Stomach smooth muscle (tissue), 2 donors: ENCODE results near the gene SLC34A3.

Experiments
- H3K27ac ChIP-seq: one replicate; pipeline ENCODE4 v1.7.0; 2013; ENCODE audit warnings: mild to moderate bottlenecking, low read length, inconsistent platforms
- H3K27me3 ChIP-seq, 2 donors: one replicate each; pipeline ENCODE4 v1.7.0; 2013; ENCODE audit warnings: low read length in 2 of 2; ENCODE audit not compliant: insufficient read depth in 2 of 2, control insufficient read depth in 1 of 2
- H3K36me3 ChIP-seq, 2 donors: one replicate each; pipeline ENCODE4 v1.7.0; 2013; ENCODE audit warnings: low read length in 2 of 2; ENCODE audit not compliant: control insufficient read depth in 2 of 2, insufficient read depth in 2 of 2
- H3K4me1 ChIP-seq: one replicate; pipeline ENCODE4 v1.7.0; 2013; ENCODE audit warnings: low read length; ENCODE audit not compliant: control insufficient read depth, insufficient read depth
- H3K4me3 ChIP-seq, 2 donors: one replicate each; pipeline ENCODE4 v1.7.0; 2013; ENCODE audit warnings: low read length in 2 of 2
- H3K9ac ChIP-seq, 2 donors: one replicate each; pipeline ENCODE4 v1.7.0; 2013; ENCODE audit warnings: low read length in 2 of 2, mild to moderate bottlenecking in 1 of 2
- H3K9me3 ChIP-seq, 2 donors: one replicate each; pipeline ENCODE4 v1.7.0; 2013; ENCODE audit warnings: low read length in 2 of 2; ENCODE audit not compliant: control insufficient read depth in 2 of 2
- donor health status: healthy.
- donor health status: Pancreatic carcinoma.

SLC34A3 gene

GRCh38 chr9:137189297-137190295 lies 41.1 kb upstream of the SLC34A3 start:
- peak overlapping the region; percentile 96 to 98 for H3K4me3 ChIP-seq
- H3K27ac ChIP-seq, result peak overlapping the region; percentile 84
- H3K9ac ChIP-seq, result peak overlapping the region; percentile 81 to 89
- H3K36me3 ChIP-seq, result peaks cover 13 to 18% of the 10 kb centered on the region in 2 donors
- no peaks in the 10 kb centered on the region for H3K9me3 ChIP-seq
- no peaks in the 10 kb centered on the region for H3K27me3 ChIP-seq
- H3K4me1 ChIP-seq, result peaks cover 55% of the 10 kb centered on the region

GRCh38 chr9:137190315-137190856 lies 40.3 kb upstream of the SLC34A3 start:
- H3K27ac ChIP-seq, result no peak overlapping the region
- peaks cover 13 to 15% of the 10 kb centered on the region in 2 donors for H3K36me3 ChIP-seq
- H3K9me3 ChIP-seq, result no peaks in the 10 kb centered on the region
- no peak overlapping the region for H3K4me3 ChIP-seq
- H3K9ac ChIP-seq, result peak overlapping the region in 1 of 2 donors; percentile 36
- H3K27me3 ChIP-seq, result no peaks in the 10 kb centered on the region
- peaks cover 53% of the 10 kb centered on the region for H3K4me1 ChIP-seq

DNA sequence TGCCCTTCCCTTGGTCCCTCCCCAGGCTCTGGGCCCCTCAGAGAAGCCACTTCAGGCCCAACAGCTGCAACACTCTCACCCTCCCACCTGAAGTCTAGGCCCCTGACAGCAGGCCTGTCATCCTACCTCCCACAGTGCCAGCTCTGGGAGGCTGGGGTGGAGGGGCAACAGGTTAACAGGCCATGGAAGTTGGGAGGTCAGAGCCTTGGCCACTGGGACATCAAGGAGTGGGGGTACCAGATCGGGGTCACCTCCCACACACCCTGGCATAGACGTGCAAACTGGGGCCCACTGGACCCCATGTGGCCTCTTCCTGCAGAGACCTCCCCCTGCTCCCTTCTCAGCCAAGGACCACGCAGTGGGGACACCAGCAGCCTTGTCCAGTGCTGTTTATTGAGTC lies 39.5 kb upstream of the SLC34A3 start:
- no peak overlapping the region for H3K27ac ChIP-seq
- peaks cover 46% of the 10 kb centered on the region for H3K4me1 ChIP-seq

GRCh38 chr9:137191691-137192447 lies 38.8 kb upstream of the SLC34A3 start:
- H3K36me3 ChIP-seq, result peaks cover 6 to 7% of the 10 kb centered on the region in 2 donors
- H3K27ac ChIP-seq, result no peak overlapping the region
- peaks cover 40% of the 10 kb centered on the region for H3K4me1 ChIP-seq
- H3K27me3 ChIP-seq, result no peaks in the 10 kb centered on the region
- no peak overlapping the region for H3K4me3 ChIP-seq
- no peak overlapping the region for H3K9ac ChIP-seq
- H3K9me3 ChIP-seq, result no peaks in the 10 kb centered on the region

More for the DNA sequence above, 39.5 kb upstream of the SLC34A3 start:
- Histone ChIP-seq H3K27me3 (no peaks in the 10 kb centered on the region), H3K36me3 (peaks cover 8 to 9% of the 10 kb centered on the region in 2 donors), H3K9ac (no peak overlapping the region), H3K4me3 (no peak overlapping the region), H3K9me3 (no peaks in the 10 kb centered on the region)

DNA sequence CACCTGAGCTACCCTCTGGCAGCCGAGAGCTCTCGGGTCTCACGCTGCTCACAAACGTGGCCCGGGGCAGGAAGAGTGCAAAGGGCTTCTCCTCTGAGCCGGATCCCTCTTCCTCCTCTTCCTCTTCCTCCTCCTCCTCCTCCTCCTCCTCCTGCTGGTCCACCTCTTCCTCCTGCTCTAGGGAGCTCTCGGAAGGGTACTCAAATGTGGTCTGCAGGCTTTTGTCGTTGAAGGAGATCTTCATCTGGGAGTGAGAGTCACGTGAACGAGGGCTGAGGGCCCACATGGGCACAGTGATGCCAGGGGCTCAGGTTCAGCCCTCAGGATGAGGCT lies 38.3 kb upstream of the SLC34A3 start:
- Histone ChIP-seq H3K9ac (no peak overlapping the region), H3K4me3 (no peak overlapping the region), H3K9me3 (no peaks in the 10 kb centered on the region), H3K36me3 (peaks cover 2 to 5% of the 10 kb centered on the region in 2 donors), H3K4me1 (peaks cover 36% of the 10 kb centered on the region), H3K27me3 (no peaks in the 10 kb centered on the region), H3K27ac (no peak overlapping the region)

DNA sequence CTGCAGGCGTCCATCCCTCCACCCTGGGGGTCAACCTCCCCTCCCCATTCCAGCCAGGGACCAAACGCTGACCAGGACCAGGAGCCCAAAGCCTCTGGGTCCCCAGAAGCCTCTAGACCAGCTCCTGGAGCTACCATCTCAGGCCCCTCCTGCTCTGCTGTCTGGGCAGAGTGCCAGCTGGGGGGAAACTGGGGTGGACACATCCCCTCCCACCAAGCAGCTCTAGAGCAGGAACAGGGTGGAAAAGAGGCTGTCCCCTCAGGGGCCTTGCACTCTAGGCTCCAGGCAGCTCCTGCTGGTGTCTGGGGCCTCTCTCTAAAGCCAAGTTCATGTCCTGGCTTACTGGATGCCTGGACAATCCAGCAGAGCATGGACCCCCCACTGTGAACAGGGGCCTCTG lies 37.8 kb upstream of the SLC34A3 start:
- Histone ChIP-seq H3K4me3 (no peak overlapping the region), H3K27me3 (no peaks in the 10 kb centered on the region), H3K9ac (no peak overlapping the region), H3K36me3 (peaks cover 2 to 5% of the 10 kb centered on the region in 2 donors), H3K27ac (no peak overlapping the region), H3K4me1 (peaks cover 36% of the 10 kb centered on the region), H3K9me3 (no peaks in the 10 kb centered on the region)

DNA sequence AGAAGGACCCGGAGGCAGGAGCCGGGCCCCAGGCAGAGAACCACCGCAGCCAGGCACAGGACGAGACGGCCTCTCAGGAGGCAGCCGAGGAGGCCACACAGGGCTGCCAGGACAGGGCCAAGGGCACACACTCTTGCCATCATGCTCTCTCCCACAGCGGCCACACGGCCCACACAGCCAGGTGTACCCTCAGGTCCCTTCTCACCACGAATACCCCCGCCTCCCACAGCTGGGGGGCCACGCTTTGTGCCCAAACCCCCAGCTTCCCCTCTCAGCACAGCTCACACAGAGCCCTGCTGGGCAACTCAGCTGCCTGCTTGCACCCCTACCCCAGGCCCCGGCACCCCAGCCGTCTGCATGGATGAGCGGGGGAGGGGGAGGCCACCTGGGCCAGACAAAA lies 36.9 kb upstream of the SLC34A3 start:
- no peaks in the 10 kb centered on the region for H3K9me3 ChIP-seq
- peaks cover 42% of the 10 kb centered on the region for H3K4me1 ChIP-seq
- H3K9ac ChIP-seq, result no peak overlapping the region
- H3K4me3 ChIP-seq, result no peak overlapping the region
- H3K27me3 ChIP-seq, result no peaks in the 10 kb centered on the region
- H3K36me3 ChIP-seq, result peaks cover 2 to 5% of the 10 kb centered on the region in 2 donors
- H3K27ac ChIP-seq, result no peak overlapping the region

DNA sequence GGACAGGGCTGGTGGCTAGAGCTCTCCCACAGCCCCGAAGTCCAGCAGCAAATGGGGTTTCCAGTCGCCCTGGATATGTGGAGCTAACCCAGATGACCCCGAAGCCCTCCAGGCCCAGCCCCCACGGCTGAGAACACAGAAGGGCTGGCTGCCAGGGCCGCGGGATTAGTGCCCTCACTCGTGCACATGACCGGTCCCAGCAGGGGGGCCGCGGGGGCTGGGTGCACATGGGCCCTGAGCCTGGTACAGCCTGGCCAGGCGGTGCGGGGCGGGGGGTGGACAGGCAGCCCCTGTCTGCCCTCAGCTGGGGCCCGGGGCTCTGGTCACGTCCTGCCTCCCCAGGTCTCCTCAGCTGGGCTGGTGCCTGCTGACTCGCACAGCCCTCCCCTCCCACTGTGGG lies 36.3 kb upstream of the SLC34A3 start:
- Histone ChIP-seq H3K27me3 (no peaks in the 10 kb centered on the region), H3K9ac (no peak overlapping the region), H3K4me3 (no peak overlapping the region), H3K36me3 (peaks cover 2 to 5% of the 10 kb centered on the region in 2 donors), H3K9me3 (no peaks in the 10 kb centered on the region), H3K27ac (no peak overlapping the region), H3K4me1 (peaks cover 43% of the 10 kb centered on the region)

GRCh38 chr9:137194909-137195308 lies 35.8 kb upstream of the SLC34A3 start:
- H3K4me1 ChIP-seq, result peaks cover 43% of the 10 kb centered on the region
- H3K4me3 ChIP-seq, result no peak overlapping the region
- H3K9ac ChIP-seq, result no peak overlapping the region
- H3K36me3 ChIP-seq, result peaks cover 2 to 4% of the 10 kb centered on the region in 2 donors
- H3K27ac ChIP-seq, result no peak overlapping the region
- H3K9me3 ChIP-seq, result no peaks in the 10 kb centered on the region
- no peaks in the 10 kb centered on the region for H3K27me3 ChIP-seq

- Histone ChIP-seq H3K27me3 (no peaks in the 10 kb centered on the region), H3K27ac (no peak overlapping the region), H3K4me1 (peaks cover 36% of the 10 kb centered on the region), H3K4me3 (no peak overlapping the region), H3K36me3 (peaks cover 0 to 2% of the 10 kb centered on the region in 2 donors), H3K9me3 (no peaks in the 10 kb centered on the region), H3K9ac (no peak overlapping the region)
These were observed 35.0 kb upstream of the SLC34A3 start for GRCh38 chr9:137195525-137196220.
